Measurements from ENCODE around the gene PTPRF.
"Not testable (repeated sequence)": the region's sequence is repeated elsewhere in the genome, so short reads cannot be mapped to it uniquely, and the experiment has no call there.

Gene PTPRF

DNA sequence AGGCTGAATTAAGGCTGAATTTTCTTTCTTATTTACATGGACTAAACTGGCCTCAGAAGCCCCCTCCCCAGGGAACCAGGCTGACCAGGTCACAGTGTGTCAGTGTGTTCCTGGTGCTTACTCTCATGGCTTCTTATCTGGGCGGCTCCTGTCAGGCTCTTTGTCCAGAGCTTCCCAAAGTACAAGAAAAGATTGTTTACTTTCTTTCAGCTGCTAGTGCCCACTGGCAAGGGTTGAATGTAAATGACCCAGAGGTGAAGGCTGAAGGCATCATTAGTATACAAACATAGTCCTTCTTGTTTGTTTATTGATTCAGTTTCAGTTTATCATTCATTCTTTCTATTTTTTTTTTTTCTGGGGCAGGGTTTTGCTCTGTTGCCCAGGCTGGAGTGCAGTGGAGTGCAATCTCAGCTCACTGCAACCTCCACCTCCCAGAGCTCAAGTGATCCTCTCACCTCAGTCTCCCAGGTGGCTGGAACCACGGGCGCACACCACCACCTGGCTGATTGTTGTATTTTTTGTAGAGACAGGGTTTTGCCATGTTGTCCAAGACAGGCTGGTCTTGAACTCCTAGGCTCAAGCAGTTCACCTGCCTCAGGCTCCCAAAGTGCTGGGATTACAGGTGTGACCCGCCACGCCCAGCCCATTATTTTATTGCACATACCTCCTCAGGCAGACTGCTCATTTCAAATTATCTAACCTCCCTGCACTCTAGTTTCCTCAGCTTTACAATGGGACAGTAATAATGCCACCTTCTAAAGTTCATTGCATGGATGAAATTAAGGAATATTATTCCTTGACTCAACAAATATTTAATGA lies 109.5 kb downstream of the PTPRF start:
- DNase-seq, result no peak

GRCh38 chr1:43644558-43644957 lies 113.9 kb downstream of the PTPRF start:
- no peak for DNase-seq

GRCh38 chr1:43645461-43645860 lies 114.8 kb downstream of the PTPRF start:
- DNase-seq, result no peak

DNA sequence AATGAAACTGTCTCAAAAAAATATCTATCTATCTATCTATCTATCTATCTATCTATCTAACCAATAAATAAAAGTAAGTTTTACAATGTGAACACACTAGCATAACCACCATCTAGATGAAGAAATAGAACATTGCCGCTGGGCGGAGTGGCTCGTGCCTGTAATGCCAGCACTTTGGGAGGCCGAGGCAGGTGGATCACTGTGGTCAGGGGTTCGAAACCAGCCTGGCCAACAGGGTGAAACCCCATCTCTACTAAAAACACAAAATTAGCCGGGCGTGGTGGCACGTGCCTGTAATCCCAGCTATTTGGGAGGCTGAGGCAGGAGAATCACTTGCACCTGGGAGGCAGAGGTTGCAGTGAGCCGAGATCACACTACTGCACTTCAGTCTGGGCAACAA lies 116.6 kb downstream of the PTPRF start:
- DNase-seq, result not testable (repeated sequence)

GRCh38 chr1:43648221-43648847 lies 117.7 kb downstream of the PTPRF start:
- no peak for DNase-seq

- DNase-seq, result no peak
These were observed 118.3 kb downstream of the PTPRF start for GRCh38 chr1:43648876-43649477.

DNA sequence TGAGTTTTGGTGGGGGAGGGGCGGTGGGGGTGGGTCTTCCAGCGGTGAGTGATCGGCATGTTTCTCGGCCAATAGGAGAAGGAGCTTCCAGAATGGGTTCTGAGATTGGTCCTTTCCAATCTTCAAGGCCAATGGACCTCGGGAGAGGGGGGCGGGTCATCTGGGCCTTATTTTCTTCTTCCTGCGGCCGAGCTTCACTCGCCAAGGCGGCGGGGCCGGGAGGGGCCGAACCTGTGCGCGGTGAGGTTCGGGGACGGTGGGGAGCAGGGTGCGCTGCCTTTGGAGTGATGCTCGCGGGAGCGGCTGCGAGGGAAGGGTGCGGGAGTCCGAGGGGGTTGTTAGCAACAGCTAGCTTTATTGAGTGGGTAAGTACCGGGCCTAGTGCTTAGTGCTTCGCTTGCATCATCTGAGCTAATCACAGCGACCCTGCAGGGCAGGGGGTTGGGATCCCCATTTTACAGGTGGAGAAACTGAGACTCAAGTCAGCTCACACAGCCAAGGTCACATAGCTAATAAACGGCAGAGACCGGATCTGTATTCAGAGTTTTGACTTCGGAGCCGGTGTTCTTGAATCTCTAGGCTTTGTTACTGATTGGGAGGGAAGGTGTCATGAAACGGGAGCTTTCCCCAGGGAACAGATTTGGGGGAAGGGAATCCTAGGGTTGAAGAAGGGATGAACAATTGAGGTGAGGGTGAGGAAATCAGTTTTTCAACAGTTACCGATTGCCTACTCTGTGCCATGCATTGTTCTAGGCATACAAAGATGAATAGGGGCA lies 119.8 kb downstream of the PTPRF start:
- peak; percentile 82 for DNase-seq

DNA sequence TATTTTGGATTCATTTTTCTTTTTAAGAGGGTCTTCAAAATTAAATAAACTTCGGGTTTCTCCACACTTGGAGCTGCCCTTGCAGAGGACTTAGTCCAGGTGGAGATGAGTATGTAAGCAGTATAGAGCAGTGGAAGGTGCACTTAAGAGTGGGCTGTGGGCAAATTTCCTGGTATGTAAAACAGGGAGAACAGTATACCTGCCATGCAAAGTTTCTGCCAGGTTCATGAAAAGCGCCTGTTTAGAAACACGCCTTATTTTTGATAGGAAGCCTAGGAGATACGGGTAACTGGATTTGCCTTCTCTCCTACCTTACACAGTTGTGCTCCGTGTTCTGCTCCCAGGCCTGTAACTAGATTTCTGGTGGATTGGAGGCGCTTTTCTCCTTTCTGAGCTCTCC lies 120.5 kb downstream of the PTPRF start:
- DNase-seq, result no peak

DNA sequence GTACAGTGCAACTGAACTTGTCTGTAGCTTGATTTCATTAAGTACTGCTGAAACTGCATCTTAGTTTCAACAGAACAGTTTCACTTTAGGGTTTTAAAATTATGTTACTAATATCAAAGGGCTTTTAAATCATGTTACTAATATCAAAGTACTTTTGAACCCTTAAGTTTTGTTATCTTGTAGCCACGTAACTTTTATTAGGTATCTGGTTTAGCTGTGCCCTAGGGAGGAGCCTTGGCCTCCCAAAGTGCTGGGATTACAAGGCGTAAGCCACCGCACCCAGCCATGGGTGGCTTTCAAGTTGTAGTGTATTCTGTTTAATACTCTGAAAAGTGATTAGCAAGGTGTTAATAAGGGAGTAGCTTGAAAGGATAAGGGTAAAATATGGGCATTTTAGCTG lies 121.2 kb downstream of the PTPRF start:
- DNase-seq, result no peak

DNA sequence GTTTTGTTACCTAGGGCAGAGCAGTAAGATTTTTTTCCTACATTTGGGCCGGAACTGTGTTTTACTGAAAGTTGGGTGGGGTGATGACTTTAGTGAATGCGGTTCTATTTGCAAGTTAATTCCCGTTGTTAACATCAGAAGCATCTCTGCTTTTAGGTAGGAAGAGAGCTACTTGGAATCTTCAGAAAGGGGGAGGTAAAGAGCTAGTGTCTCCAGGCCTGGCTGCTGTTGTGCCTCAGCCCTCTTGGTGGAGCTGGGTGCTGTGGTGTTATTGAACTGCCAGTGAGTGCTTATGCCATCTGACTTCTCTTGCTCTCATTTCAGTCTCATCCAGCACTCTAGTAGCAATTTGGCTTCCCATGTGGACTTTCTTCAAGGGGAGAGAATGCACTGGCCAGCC lies 122.7 kb downstream of the PTPRF start:
- no peak for DNase-seq

DNA sequence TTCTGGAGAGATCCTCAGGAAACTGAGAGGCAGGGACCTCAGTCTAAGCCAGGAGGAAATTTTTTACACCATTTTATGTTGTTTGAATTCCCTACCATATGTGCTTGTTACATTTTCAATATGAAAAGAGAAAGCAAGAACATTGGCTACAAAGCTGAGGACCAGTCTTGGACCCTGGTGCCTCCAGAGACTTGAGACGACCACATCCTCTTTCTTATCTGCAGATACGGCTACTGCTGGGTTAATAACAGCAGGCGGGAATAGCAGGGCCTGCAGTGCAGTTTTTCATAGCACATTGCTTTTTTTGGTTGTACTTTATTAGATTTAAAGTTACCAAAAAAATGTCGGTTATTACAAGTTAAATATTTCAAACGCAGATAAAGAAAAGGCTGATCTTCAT lies 123.2 kb downstream of the PTPRF start:
- no peak for DNase-seq

DNA sequence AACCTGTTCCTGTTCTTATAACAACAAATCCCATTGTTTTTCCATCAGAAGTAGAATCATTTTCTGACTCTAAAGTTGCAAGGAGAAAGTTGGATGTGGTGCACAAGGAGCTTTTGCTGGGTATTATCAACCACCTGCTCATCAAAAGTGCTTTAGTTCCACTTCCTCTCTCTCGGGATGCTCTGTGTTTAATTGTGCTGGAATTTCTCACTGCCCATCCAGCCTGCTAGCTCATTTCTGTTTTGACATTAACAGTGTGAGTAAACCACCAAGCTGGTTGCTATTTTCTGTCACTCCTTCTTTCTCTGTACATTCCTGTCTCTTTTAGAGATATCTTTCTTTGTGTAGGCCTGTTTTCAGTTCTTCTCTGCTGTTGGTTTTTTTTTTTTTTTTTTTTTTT lies 125.3 kb downstream of the PTPRF start:
- no peak for DNase-seq

DNA sequence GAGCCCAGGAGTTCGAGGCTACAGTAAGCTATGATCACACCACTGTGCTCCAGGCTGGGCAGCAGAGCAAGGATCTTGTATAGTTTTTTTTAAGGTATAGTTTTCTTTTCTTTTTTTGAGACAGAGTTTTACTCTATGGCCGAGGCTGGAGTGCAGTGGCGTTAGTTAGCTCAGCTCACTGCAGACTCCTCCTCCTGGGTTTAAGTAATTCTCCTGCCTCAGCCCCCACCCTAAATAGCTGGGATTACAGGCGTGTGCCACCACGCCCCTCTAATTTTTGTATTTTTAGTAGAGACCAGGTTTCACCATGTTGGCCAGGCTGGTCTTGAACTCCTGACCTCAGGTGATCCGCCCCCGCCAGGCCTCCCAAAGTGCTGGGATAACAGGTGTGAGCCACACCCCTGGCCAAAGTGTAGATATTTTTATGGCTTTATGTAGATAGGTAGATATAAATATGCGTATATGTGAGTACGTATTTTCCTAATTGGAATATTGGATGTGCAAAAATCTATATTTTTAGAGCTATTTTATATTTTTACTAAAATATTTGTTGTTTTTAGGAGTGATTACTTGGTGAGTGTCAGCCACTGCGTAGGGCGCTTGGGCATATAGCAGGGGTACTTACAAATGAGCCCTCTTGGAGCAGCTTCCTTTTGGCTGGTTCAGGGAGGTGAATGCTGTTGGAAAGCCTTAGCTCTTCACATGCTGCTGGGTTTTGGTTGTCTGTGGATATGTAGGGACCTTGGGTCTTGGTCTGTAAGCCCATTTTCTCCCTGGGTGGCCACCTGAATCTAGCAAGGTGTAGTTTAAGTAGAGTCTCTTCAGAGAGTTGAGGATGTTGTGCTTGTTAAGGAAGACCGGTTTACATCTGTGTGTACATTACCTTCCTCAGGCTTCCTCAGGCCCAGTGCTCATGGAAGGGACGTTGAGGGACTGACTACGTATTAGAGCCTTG lies 128.8 kb downstream of the PTPRF start:
- no peak for DNase-seq

GRCh38 chr1:43660355-43660754 lies 129.7 kb downstream of the PTPRF start:
- DNase-seq, result no peak

DNA sequence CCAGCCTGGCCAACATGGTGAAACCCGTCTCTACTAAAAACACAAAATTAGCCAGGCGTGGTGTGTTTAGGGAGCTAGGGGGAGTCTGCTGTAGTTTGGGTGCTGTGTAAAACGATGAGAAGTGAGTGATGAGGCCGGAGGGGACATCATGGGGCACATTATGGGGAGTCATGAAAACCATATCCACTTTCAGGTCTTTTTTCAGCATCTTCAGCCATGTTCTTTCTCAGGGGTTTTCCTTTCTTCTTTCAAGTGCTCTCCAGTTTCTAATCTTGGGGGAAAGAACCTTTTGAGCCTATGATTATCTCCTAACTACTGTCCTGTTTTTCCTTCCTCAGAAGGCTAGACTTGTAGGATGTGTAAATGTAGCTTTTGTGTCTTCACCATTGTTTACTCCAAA lies 133.7 kb downstream of the PTPRF start:
- DNase-seq, result no peak

DNA sequence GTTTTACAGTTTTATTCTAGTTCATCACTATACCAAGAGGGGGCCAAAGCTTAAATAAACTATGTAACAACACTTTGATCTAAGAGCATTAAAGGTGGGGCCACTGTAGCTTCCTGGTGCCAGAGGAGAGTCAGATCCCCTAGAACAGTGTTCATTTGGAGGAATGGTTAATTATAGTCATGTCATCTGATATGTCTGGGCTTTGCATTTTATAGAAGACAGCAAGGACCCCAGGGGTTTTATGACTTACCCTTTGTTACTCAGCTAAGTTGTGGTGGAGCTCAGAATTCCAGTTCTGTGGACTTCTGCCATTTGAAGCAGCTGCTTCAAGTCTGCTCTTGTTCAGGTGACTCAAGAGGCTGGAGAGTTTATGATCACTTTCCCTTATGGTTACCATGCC lies 135.9 kb downstream of the PTPRF start:
- no peak for DNase-seq

- DNase-seq, result no peak
These were observed 138.3 kb downstream of the PTPRF start for GRCh38 chr1:43668956-43669355.

- no peak for DNase-seq
These were observed 139.2 kb downstream of the PTPRF start for GRCh38 chr1:43669878-43670277.

GRCh38 chr1:43671193-43671592 lies 140.5 kb downstream of the PTPRF start:
- DNase-seq, result no peak

- no peak for DNase-seq
These were observed 141.1 kb downstream of the PTPRF start for GRCh38 chr1:43671626-43672330.

- DNase-seq, result no peak
These were observed 142.6 kb downstream of the PTPRF start for GRCh38 chr1:43673261-43673660.

Data from SIG-M5 (cell line).